K562 (cell line): ENCODE data around the gene ROR2. TPM values are rescaled to one million over a fixed set of nuclear protein-coding genes. Genes with fewer than 3 reads are reported as not detected.

Experiments used
- CEBPG ChIP-seq, 3 experiments: fragments of 200-800 bp in 1 of 3; sonication (Bioruptor generic) in 1 of 3; sonication (generic) in 1 of 3; formaldehyde crosslinking in 1 of 3; IDR thresholded peaks in 2 of 3; conservative IDR thresholded peaks in 1 of 3; 2 replicates each; pipeline versions ENCODE4 v1.6.1 to v1.8.0; 2016 to 2022; ENCODE audit warnings: missing compliant biosample characterization in 2 of 3, missing genetic modification characterization in 2 of 3, mild to moderate bottlenecking in 1 of 3, missing genetic modification reagents in 1 of 3
- E2F8 ChIP-seq: fragments of 450-650 bp; IDR thresholded peaks from 2 replicates; pipeline ENCODE4 v1.7.1; 2018; ENCODE audit warnings: mild to moderate bottlenecking, low read depth; ENCODE audit not compliant: partially characterized antibody
- GTF3C2 ChIP-seq: IDR thresholded peaks from 3 replicates; pipeline ENCODE4 v1.6.1; 2011; ENCODE audit warnings: borderline replicate concordance, mild to moderate bottlenecking, moderate library complexity; ENCODE audit not compliant: insufficient read length; ENCODE audit errors: extremely low read depth
- MEIS2 ChIP-seq: fragments of 450-650 bp; IDR thresholded peaks from 2 replicates; pipeline ENCODE4 v1.6.1; 2014; ENCODE audit warnings: mild to moderate bottlenecking; ENCODE audit not compliant: partially characterized antibody
- ZNF740 ChIP-seq, 3 experiments: fragments of 200-800 bp in 1 of 3; sonication (Bioruptor generic) in 1 of 3; sonication (generic) in 1 of 3; formaldehyde crosslinking in 1 of 3; IDR thresholded peaks; 2 replicates each; pipeline versions ENCODE4 v1.6.1 to v1.8.0; 2016 to 2022; ENCODE audit warnings: mild to moderate bottlenecking in 2 of 3, missing compliant biosample characterization in 2 of 3, missing genetic modification characterization in 2 of 3, missing genetic modification reagents in 1 of 3
- polyA plus RNA-seq, 8 experiments: library from polyadenylated mRNA; depleted of rRNA in 4 of 8; stranded (reverse) in 5 of 8; unstranded in 3 of 8; fragments of >200 nt; fragmentation: Nextera tagmentation in 2 of 8; fragmentation: Illumina TruSeq in 1 of 8; extraction: Ambion mirVana in 2 of 8; extraction: Trizol in 1 of 8; gene quantifications; 2 replicates each; pipeline versions ENCODE4 v1.2.1 to v1.2.3, GENCODE V29; 2011 to 2014; ENCODE audit warnings: inconsistent platforms in 1 of 8, missing spikeins in 1 of 8
- total RNA-seq, 7 experiments: library from RNA; depleted of rRNA in 6 of 7; stranded (reverse); fragments of >200 nt in 6 of 7; fragmentation: Illumina TruSeq in 2 of 7; extraction: Trizol in 2 of 7; gene quantifications; 2 replicates each; pipeline versions ENCODE4 v1.2.1 to v1.2.3, GENCODE V29; 2011 to 2021; ENCODE audit warnings: low replicate concordance in 1 of 7

ROR2 gene
- total and polyA plus RNA-seq, 9 of the 15 experiments (the other 6 are each of a cell fraction or from before 2014, with no cell fraction given): 5.6 to 33.8 (median 15.3) TPM

GRCh38 chr9:91837981-91838731 is 111.9 kb downstream of the ROR2 start (continued):
- no peak for TF ChIP-seq E2F8
- TF ChIP-seq ZNF740 (CRISPR knock-in tag; IDR thresholded peaks at IDR 0.05): no peak
- no peak for TF ChIP-seq ZNF740 (tag; IDR thresholded peaks at IDR 0.05)
- TF ChIP-seq GTF3C2: no peak
- TF ChIP-seq CEBPG (CRISPR knock-in tag; IDR thresholded peaks at IDR 0.05): no peak
- no peak for TF ChIP-seq CEBPG (tag; conservative IDR thresholded peaks at IDR 0.05 in 1 of 2, IDR thresholded peaks at IDR 0.05 in 1 of 2)
- TF ChIP-seq MEIS2: peak; percentile 78
